Stomach (tissue), 4 donors: ENCODE measurements around the gene RRP36.

ENCODE experiments used
- CTCF ChIP-seq, 7 experiments: fragments of 450-650 bp in 4 of 7; fragments of 200-600 bp in 3 of 7; sonication (generic) in 3 of 7; IDR thresholded peaks; one replicate each; pipeline ENCODE4 v1.5.1; 2016 to 2019; ENCODE audit warnings: antibody characterized with exemption in 7 of 7, control low read depth in 2 of 7, mild to moderate bottlenecking in 1 of 7
- POLR2AphosphoS5 ChIP-seq, 3 donors: sonication (generic); formaldehyde crosslinking; IDR thresholded peaks; one replicate each; pipeline ENCODE4 v1.6.1; 2016; ENCODE audit warnings: antibody characterized with exemption in 3 of 3

DNA sequence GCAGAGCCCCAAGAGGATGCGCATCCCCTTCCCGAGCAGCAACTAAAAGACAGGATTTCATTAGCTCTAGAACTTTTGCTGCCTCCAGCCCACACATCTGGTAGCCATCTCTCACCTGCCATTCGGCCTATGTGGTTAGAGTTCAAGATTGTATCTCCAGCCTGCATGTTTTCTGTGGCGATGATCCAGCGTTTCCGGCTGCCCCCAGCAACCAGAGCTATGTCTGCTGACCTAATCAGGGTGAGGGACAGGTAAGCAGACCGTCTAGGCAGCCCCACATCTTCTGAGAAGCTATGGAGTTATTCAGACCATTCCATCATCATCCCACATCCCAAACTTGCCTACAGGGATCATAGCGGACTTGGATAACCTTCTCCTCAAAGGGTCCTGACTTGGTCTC, 34.5 kb downstream of the RRP36 start:
- TF ChIP-seq POLR2AphosphoS5 (IDR thresholded peaks at IDR 0.05) (no peak), CTCF (IDR thresholded peaks at IDR 0.05) (no peak)
